Vagina (tissue), 2 donors: ENCODE data around the gene AADAC.

Experiments
- CTCF ChIP-seq, 3 experiments: fragments of 450-650 bp in 2 of 3; fragments of 200-600 bp in 1 of 3; sonication (generic) in 1 of 3; IDR thresholded peaks; one replicate each; pipeline ENCODE4 v1.5.1; 2017 to 2019; ENCODE audit warnings: antibody characterized with exemption in 3 of 3, mild to moderate bottlenecking in 2 of 3, moderate library complexity in 2 of 3
- POLR2A ChIP-seq, 2 donors: fragments of 450-650 bp; IDR thresholded peaks; one replicate each; pipeline ENCODE4 v1.6.1; 2017; ENCODE audit warnings: antibody characterized with exemption in 2 of 2, mild to moderate bottlenecking in 2 of 2, moderate library complexity in 2 of 2
- POLR2AphosphoS5 ChIP-seq, 2 donors: sonication (generic); formaldehyde crosslinking; IDR thresholded peaks; one replicate each; pipeline ENCODE4 v1.9.0; 2017; ENCODE audit warnings: antibody characterized with exemption in 2 of 2, mild to moderate bottlenecking in 2 of 2, low read depth in 1 of 2; ENCODE audit not compliant: insufficient read depth in 1 of 2

DNA sequence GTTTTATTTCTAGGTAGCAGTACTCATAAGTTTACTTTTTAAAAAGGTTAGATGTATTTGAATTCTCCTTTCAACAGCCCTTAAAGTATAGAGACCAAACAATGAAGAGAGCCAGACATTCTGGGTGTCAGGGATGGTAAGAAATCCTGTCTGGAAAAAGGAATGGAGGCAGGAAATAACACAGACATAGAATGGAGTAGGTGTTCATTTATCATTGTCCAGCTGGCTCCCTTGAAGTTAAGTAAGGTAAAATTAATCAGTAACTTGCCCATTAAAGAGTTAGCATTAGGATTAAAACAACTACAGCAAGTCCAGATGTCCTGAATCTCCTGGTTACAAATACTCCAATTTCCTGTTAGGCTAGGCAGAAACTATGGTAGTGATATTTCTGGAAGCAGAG is 46.0 kb downstream of the AADAC start:
- no peak for TF ChIP-seq CTCF (IDR thresholded peaks at IDR 0.05)
- no peak for TF ChIP-seq POLR2A (IDR thresholded peaks at IDR 0.05)
- no peak for TF ChIP-seq POLR2AphosphoS5 (IDR thresholded peaks at IDR 0.05; ENCODE audit: insufficient read depth in 1 of 2, low read depth in 1 of 2)
